22Rv1 (cell line): Measurements from ENCODE around the gene CISD3.

Experiments
- ZFX ChIP-seq: fragments of 450-650 bp; IDR thresholded peaks from 2 replicates; pipeline ENCODE4 v1.6.1; 2017; ENCODE audit warnings: antibody characterized with exemption, borderline replicate concordance
- TF ChIP-seq, protein P1 (sequence below): fragments of 450-650 bp; IDR thresholded peaks from 2 replicates; pipeline ENCODE4 v1.5.1; 2017; ENCODE audit warnings: mild to moderate bottlenecking

DNA sequence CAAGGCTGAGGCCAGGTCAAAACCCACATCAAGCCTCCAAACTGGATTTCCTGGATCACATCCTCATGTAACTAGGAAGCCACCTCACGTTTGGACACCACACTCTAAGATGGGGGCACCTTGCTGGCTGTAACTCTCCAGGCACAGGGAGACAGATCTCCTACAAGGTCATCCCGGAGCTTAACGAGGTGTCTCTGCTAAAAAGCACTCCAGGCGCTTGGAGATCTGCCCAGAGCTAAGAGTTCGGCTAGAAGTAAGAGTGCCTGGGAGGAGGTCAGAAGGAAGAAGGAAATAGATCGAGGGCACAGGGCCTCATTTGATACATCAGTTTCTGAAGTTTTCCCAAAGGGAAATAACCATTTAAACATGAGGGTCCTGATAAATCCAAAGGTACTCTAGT lies 38.3 kb downstream of the CISD3 start:
- TF ChIP-seq, protein P1, sequence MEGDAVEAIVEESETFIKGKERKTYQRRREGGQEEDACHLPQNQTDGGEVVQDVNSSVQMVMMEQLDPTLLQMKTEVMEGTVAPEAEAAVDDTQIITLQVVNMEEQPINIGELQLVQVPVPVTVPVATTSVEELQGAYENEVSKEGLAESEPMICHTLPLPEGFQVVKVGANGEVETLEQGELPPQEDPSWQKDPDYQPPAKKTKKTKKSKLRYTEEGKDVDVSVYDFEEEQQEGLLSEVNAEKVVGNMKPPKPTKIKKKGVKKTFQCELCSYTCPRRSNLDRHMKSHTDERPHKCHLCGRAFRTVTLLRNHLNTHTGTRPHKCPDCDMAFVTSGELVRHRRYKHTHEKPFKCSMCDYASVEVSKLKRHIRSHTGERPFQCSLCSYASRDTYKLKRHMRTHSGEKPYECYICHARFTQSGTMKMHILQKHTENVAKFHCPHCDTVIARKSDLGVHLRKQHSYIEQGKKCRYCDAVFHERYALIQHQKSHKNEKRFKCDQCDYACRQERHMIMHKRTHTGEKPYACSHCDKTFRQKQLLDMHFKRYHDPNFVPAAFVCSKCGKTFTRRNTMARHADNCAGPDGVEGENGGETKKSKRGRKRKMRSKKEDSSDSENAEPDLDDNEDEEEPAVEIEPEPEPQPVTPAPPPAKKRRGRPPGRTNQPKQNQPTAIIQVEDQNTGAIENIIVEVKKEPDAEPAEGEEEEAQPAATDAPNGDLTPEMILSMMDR = no peak
- no peak for TF ChIP-seq ZFX
